Motor neuron (in vitro differentiated cells): ENCODE results near the gene LLGL1. TPM values are rescaled to one million over a fixed set of nuclear protein-coding genes. Genes with fewer than 3 reads are reported as not detected.
A peak's percentile ranks its signal among the peaks of the same experiment; 100 is the strongest.

Source experiments
- ATAC-seq, 8 experiments: fragments of 200-7000 bp; cut with Tn5 transposase; replicated peaks in 6 of 8; 2 replicates each; pipeline ENCODE4 v1.8.0; 2021; ENCODE audit warnings: mild to moderate bottlenecking in 8 of 8, moderate library complexity in 8 of 8
- H3K27ac ChIP-seq, 2 donors: fragments of 250-450 bp; sonication (Bioruptor Pico); 2 replicates each; pipeline ENCODE4 v1.9.0; 2021; ENCODE audit warnings: antibody characterized with exemption in 2 of 2, mild to moderate bottlenecking in 2 of 2, moderate library complexity in 1 of 2
- H3K4me1 ChIP-seq, 2 donors: fragments of 250-450 bp; sonication (Bioruptor Pico); replicated peaks in 1 of 2; 2 replicates each; pipeline ENCODE4 v1.6.1; 2021; ENCODE audit warnings: antibody characterized with exemption in 2 of 2, mild to moderate bottlenecking in 2 of 2, moderate library complexity in 1 of 2
- H3K4me3 ChIP-seq, 5 donors: fragments of 250-450 bp; sonication (Bioruptor Pico); 2 replicates each; pipeline ENCODE4 v1.9.0; 2021; ENCODE audit warnings: antibody characterized with exemption in 5 of 5, mild to moderate bottlenecking in 5 of 5, moderate library complexity in 4 of 5
- WGBS, 10 experiments: fragments of 450-650 bp; shearing (Covaris generic); methylation state at CpG; one replicate each; pipeline ENCODE4 v1.0.0; 2022; 5-methylcytosine and 5-hydroxymethylcytosine counted together
- in situ Hi-C, 9 experiments: fragments of 400-800 bp; cut with MboI; loops; one replicate each; pipeline ENCODE4 v1.15.0; 2021; ENCODE audit warnings: low sequenced_read_pairs in 9 of 9, low pct_unique_long_range_greater_than_20kb in 2 of 9; ENCODE audit not compliant: unreplicated experiment in 9 of 9
- total RNA-seq, 8 experiments: library from RNA; unstranded; fragments of 300-600 nt; gene quantifications; 2 replicates each; pipeline versions ENCODE4 v1.2.3 to v1.2.4, GENCODE V29; 2022

The LLGL1 gene
- total RNA-seq, 8 experiments from 2014 or later = 13.9 to 41.7 (median 23.3) TPM

DNA sequence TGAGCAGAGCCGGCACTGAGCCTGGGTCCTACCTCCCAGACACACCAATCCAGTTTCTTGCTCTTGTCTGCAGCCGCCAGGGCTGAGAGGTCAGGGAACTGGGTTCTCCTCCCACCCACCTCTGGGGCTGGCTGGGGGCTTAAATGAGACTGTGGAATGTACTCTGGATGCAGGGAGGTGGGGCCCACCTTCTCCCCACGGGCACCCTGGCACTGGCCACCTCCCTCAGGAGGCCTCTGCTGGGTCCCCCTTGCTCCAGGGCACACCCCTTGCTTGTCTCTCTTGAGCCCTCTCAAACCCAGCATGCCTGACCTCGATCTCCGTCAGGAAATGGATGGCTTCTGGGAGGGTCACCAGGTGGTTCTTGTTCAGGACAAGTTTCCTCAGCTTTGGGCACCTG is 26.7 kb downstream of the LLGL1 start:
- Histone ChIP-seq H3K27ac (no peak overlapping the region), H3K4me1 (peaks cover 3 to 8% of the 10 kb centered on the region in 2 donors), H3K4me3 (no peak overlapping the region)
- in situ Hi-C loops = no loop called here
- WGBS, 10 experiments = 40 to 80% methylated on average over 1 to 2 of the region's 5 CpGs; no CpG with 5 or more reads in 8 of the 10 experiments
- no peak for ATAC-seq

DNA sequence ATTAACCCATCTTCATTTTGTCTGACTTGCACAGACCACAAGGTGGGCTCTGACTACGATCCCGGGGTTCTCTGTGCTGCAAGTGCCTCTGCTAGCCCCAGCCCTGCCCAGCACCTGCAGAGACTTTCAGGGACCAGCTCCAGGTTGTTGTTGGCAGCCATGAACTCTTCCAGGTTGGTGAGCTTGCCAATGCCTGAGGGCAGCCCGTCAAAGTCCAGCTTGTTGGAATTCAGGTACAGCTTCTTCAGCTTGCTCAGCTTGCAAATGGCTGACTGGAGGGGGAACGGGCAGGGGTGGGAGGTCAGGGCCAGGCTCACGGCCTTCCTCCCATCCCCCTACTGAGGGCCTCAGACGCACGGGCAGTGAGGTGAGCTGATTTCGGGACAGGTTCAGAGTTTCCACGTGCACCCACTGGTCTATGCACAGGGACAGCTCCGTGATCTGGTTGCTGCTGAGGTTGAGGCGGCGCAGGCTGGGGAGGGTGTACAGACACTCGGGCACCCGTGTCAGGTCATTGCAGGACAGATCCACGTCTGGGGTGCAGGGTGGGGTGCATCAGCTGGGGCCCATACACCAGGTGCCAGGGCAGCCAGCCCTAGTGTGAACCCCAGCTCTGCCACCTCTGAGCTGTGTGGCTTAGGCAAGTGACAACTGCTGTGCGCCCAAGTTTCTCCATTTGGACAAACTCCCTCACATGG is 27.9 kb downstream of the LLGL1 start:
- in situ Hi-C loops = no loop called here
- no peak for ATAC-seq
- H3K27ac ChIP-seq = no peak overlapping the region
- no peak overlapping the region for H3K4me3 ChIP-seq
- peaks cover 7 to 8% of the 10 kb centered on the region in 2 donors for H3K4me1 ChIP-seq
- 70 to 100% (median 85%) methylated on average over 1 to 4 of the region's 16 CpGs; no CpG with 5 or more reads in 4 of the 10 experiments for WGBS, 10 experiments

DNA sequence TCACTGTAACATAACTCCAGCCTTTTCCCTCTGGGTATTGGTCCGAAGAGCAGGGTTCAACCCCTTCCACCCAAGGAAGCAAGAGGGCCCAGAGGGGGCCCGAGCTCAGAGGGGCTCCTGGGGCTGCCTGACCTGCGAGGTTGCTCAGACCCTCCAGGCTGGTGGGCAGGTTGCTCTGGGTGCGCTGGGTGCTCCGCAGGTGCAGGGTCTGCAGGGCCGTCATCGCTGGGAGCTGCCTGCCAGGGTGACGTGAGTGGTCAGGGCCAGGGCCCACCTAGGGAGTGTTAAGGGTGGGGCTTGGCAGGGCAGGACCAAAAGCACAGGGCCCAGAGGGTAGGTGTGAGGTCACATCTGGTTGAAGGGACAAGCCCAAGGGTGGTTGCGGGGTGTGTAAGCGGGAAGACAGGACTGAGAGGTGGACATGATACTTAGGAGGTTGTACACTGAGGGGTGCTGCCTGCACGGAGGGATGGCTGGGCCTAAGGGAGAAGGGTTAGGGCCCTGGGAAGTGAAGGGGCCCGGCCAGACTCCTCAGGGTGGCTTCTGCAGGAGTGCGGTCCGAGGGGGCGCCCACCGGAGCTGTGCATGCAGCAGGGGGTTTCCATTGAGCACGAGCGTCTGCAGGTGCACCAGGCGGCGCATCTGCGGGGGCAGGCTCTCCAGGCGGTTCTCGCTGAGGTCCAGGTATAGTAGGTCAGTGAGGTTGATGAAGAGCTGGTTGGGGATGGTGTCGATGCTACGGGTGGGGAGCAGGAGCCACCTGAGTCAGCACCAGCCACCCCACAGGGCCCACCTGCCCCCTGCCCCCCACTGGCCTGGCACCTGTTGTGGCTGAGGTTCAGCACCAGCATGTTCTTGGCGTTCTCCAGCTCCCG is 28.7 kb downstream of the LLGL1 start:
- no peak overlapping the region for H3K27ac ChIP-seq
- 87 to 93% (median 92%) methylated on average over 3 to 6 of the region's 27 CpGs; no CpG with 5 or more reads in 7 of the 10 experiments for WGBS, 10 experiments
- in situ Hi-C loops = no loop called here

DNA sequence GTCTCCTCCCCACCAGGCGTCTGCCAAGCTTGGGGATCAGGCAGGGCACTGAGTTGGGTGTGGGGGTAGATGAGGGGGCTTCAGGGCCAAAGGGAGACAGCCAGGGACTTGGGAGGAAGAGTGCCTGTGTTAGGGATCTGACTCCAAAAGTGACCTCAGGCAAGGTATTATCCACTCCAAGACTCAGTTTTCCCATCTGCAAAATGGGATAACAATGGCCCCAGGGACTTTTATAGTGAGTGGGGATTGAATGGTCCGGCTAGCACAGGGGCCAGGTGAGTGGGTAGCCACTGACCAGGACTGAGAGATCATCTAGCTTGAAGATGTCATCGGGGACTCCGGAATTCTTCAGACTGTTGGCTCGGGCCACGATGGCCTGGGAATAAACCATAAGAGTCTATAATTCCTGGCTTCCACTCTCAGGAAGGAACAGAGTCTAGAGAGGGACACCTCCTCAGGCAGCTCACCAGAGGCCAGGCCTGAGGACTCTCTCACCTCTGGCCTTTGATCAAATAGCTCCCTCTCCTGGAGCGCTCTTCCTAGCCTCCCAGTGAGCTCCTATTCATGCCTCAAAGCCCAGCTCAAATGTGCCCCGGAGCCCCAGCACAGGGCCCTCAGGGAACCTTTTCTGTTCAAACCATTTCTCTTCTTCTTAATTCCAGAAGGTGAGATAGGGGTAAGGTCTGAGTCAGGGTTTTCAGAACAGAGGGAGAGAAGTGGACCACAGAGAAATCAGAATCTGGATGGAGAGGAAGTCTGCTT is 29.6 kb downstream of the LLGL1 start:
- H3K4me1 ChIP-seq = peaks cover 8 to 13% of the 10 kb centered on the region in 2 donors
- H3K4me3 ChIP-seq = no peak overlapping the region
- in situ Hi-C loops = no loop called here
- no peak overlapping the region for H3K27ac ChIP-seq
- no peak for ATAC-seq
- 80 to 100% (median 100%) methylated on average over 1 to 5 of the region's 8 CpGs; no CpG with 5 or more reads in 2 of the 10 experiments for WGBS, 10 experiments

More for the DNA sequence above, 28.7 kb downstream of the LLGL1 start:
- Histone ChIP-seq H3K4me1 (peaks cover 8 to 9% of the 10 kb centered on the region in 2 donors), H3K4me3 (no peak overlapping the region)
- no peak for ATAC-seq

DNA sequence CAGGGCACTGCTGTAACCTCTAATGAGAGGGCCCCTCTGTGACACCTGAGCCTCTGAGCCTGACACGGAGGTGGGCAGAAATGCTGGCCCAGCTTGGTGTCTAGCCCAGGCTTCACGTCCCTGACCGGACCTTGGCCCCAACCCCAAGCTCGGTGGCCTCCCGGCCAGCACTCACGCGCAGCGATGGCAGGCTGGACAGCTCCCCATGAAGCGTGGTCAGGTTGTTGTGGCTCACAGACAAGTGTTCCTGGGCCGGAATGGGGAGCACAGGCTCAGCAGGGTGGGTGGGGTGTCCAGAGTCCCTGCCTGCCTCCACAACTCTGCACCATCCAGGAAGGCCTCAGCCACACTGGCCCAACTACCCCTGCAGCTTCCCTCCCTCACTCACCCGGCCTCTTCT is 30.9 kb downstream of the LLGL1 start:
- Histone ChIP-seq H3K27ac (no peak overlapping the region), H3K4me3 (no peak overlapping the region), H3K4me1 (peaks cover 10 to 16% of the 10 kb centered on the region in 2 donors)
- no peak for ATAC-seq
- in situ Hi-C loops = no loop called here
- WGBS, 10 experiments = 80 to 94% (median 91%) methylated on average over 3 to 7 of the region's 11 CpGs; no CpG with 5 or more reads in 6 of the 10 experiments

DNA sequence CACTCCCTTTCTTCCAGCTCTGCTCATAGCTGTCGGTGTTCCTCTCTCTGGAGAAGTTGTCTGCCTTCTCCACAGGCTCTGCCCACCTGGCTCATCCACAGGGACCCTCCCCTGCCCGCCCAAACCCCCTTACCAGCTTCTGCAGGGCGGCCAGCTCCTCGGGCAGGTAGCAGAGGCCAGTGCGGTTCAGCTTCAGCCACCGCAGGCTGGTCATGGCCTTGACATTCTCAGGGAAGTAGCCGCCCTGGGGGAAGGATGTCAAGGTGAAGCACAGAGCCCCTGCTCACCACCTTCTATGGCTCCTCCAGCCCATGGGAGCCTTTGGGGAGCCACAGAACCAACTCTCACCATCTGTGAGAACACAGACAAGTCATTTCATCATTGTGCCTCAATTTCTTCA is 31.3 kb downstream of the LLGL1 start:
- peaks cover 14 to 20% of the 10 kb centered on the region in 2 donors for H3K4me1 ChIP-seq
- WGBS, 10 experiments = 93 to 100% methylated on average over 1 to 3 of the region's 7 CpGs; no CpG with 5 or more reads in 8 of the 10 experiments
- peak overlapping the region in 2 of 5 donors; percentile 84 to 97 for H3K4me3 ChIP-seq
- ATAC-seq = no peak
- no peak overlapping the region for H3K27ac ChIP-seq
- in situ Hi-C loops = no loop called here

DNA sequence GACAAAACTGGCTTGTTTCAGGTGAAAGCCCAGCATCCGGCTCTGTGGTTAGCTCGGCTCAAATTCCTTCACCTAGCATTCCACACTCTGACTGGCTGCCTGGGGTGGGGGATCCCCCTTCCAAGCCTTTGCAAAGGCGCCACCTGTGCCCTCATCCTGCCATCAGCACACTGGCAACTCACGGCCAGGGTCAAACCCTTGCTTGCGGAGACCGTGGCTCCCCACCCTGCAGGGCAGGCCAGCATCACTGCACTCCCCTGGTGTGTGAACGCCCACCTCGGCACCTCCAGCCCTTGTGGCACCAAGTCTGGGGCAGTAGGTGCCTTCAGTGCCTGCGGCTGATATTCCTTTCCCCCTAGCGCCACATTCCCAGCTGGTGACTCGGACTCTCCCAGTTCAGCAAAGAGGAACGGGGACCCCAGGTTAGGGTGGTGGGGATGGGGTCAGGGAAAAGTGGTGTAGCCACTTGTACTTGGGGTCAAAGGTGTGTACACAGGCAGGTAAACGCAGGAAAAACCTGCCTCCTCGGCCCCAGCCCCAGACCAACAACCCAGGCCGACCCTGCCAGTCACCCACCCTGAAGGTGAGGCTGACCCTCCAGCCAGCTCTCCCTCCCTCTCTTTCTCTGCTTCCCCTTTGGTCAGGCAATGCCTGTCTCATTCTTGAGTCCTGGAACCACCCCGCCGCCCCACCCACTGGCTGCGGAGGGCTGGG is 32.0 kb downstream of the LLGL1 start:
- Histone ChIP-seq H3K27ac (peak overlapping the region; percentile 75 to 82), H3K4me1 (peaks cover 18 to 22% of the 10 kb centered on the region in 2 donors), H3K4me3 (peak overlapping the region; percentile 59 to 97 (median 85))
- peak; percentile 5 to 21 (median 16) for ATAC-seq
- WGBS, 10 experiments = 0 to 54% (median 31%) methylated on average over 2 to 6 of the region's 18 CpGs; no CpG with 5 or more reads in 4 of the 10 experiments
- in situ Hi-C loops = no loop called here

DNA sequence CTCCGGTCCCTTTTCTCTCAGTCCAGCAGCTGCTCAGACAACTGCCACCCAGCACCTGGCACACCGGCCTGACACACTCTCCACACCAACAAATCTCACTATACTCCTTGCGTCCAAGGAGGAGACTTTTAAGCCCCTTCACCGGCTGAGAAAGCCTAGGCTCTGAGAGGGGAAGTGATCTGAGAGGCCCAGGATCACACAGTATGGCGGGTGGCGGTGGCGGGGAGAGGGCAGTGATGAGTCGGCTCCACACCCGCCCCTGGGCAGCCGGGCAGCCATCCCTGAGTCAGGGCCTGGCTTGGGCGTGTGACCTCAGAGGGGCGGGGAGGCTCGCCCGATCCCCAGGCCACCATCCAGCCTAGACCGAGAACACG is 32.5 kb downstream of the LLGL1 start:
- peak overlapping the region; percentile 59 to 97 (median 85) for H3K4me3 ChIP-seq

DNA sequence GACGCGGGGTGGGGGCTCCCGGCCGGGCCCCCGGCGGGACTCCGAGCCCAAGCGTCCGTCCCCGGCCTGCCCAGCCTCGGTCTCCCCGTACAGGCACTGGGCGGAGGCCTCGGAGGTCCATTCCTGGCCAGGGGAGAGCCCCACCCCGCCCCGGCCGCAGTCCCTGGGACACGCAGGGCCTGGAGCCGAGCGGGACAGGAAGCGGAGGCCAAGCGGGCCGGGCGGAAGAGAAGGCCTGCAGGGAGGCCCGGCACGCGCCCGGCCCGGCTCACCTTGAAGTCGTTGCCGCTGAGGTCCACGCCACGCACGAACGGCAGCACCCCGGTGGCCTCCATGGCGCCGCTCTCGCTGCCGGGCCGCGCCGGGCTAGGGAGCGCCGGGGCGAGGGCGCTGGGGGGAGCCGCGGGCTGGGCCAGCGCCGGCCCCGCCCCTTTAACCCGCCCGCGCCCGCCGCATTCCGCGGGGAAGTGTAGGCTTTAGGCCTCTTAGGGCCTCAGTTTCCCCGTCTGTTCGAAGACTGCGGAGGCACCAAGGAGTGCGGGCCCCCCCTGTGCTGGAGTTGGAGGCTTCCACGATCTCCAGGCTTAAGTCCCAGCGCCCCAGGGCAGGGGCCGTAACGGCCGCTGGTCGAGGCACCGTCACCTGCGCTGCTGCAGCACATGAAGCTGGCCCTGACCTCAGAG is 33.1 kb downstream of the LLGL1 start, which contains the start of gene FLII:
Gene FLII, minus strand, starts transcription at position 383 of the 683 bp plus-strand sequence. Its CDS starts 48 bp downstream, at position 335.
- H3K4me3 ChIP-seq = peak within 1 kb of the TSS; percentile 59 to 97 (median 85)
- 1 to 30% methylated on average over 2 to 15 of the region's 71 CpGs; no CpG with 5 or more reads in 8 of the 10 experiments for WGBS, 10 experiments
- peak; percentile 32 to 59 (median 54) for ATAC-seq
- H3K27ac ChIP-seq = peak within 1 kb of the TSS; percentile 75 to 82
- H3K4me1 ChIP-seq = peaks cover 18 to 22% of the 10 kb centered on the region in 2 donors
- in situ Hi-C loops = no loop called here

More for the DNA sequence above, 32.5 kb downstream of the LLGL1 start:
- ATAC-seq = peak; percentile 56 to 73 (median 65)
- peak overlapping the region; percentile 75 to 82 for H3K27ac ChIP-seq
- H3K4me1 ChIP-seq = peaks cover 18 to 22% of the 10 kb centered on the region in 2 donors
- 0 to 3% methylated on average over 1 to 4 of the region's 16 CpGs; no CpG with 5 or more reads in 8 of the 10 experiments for WGBS, 10 experiments
- in situ Hi-C loops = no loop called here

DNA sequence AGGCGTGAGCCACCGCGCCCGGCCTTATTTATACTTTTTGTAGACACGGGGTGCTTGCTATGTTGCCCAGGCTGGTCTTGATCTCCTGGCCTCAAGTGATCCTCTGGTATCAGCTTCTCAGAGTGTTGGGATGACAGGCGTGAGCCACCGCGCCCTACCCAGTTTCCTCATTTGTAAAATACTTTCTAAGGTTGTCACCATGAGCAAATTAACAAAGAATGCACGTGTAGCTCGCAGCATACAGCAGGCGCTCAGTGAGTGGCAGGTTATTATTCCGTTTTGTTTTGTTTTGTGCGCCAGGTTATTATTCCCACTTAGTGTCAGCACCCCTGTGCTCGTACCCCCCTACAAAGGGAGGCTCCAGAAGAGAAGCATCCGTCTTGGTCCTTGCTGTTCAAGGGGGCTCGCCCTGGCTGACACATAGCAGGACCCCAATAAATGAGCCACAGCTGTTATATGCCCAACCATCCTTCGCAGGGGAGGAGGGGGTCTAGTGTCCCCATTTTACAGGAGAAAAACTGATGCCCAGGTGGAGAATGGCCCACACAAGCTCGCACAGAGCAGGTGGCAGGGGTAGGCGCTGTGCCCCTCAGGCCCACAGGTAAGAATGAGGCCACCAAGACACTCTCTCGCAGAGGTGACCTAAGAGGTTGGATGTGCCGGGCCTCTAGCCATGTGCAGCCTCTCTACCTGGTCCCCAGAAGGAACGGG is 34.3 kb downstream of the LLGL1 start:
- H3K4me1 ChIP-seq = peaks cover 18 to 22% of the 10 kb centered on the region in 2 donors
- ATAC-seq = no peak
- peak overlapping the region; percentile 74 to 98 (median 88) for H3K4me3 ChIP-seq
- 0 to 100% (median 20%) methylated on average over 1 to 12 of the region's 22 CpGs; no CpG with 5 or more reads in 1 of the 10 experiments for WGBS, 10 experiments
- in situ Hi-C loops = no loop called here
- H3K27ac ChIP-seq = peak overlapping the region in 1 of 2 donors; percentile 54
